HEK293 (cell line): ENCODE data around the gene MGAT4C.

Source experiments
- CTCF ChIP-seq: fragments of 450-650 bp; formaldehyde crosslinking; IDR thresholded peaks from 2 replicates; pipeline ENCODE4 v1.5.1; 2016; ENCODE audit warnings: missing biosample characterization, missing genetic modification characterization
- MYNN ChIP-seq: fragments of 450-650 bp; formaldehyde crosslinking; IDR thresholded peaks from 2 replicates; pipeline ENCODE4 v1.5.1; 2016; ENCODE audit warnings: missing biosample characterization, missing genetic modification characterization, borderline replicate concordance
- PATZ1 ChIP-seq: fragments of 450-650 bp; formaldehyde crosslinking; IDR thresholded peaks from 2 replicates; pipeline ENCODE4 v1.5.1; 2016; ENCODE audit warnings: missing biosample characterization, missing genetic modification characterization
- ZBTB10 ChIP-seq: fragments of 450-650 bp; formaldehyde crosslinking; IDR thresholded peaks from 2 replicates; pipeline ENCODE4 v1.5.1; 2016; ENCODE audit warnings: missing biosample characterization, missing genetic modification characterization
- ZBTB26 ChIP-seq: fragments of 450-650 bp; formaldehyde crosslinking; optimal IDR thresholded peaks from 2 replicates; pipeline ENCODE3; 2016; ENCODE audit warnings: missing biosample characterization, mild to moderate bottlenecking, missing genetic modification characterization
- ZNF274 ChIP-seq, 2 experiments: fragments of 200-500 bp in 1 of 2; fragments of 450-650 bp in 1 of 2; sonication (Bioruptor generic) in 1 of 2; formaldehyde crosslinking in 1 of 2; IDR thresholded peaks; 2 replicates each; pipeline versions ENCODE4 v1.5.1 to v1.6.1; 2014 to 2016; ENCODE audit warnings: borderline replicate concordance in 1 of 2, inconsistent platforms in 1 of 2, low read length in 1 of 2, missing biosample characterization in 1 of 2, missing genetic modification characterization in 1 of 2
- ZNF660 ChIP-seq: fragments of 450-650 bp; IDR thresholded peaks from 2 replicates; pipeline ENCODE4 v1.5.1; 2018; ENCODE audit warnings: missing biosample characterization, mild to moderate bottlenecking, missing genetic modification characterization
- ZNF707 ChIP-seq: fragments of 450-650 bp; formaldehyde crosslinking; IDR thresholded peaks from 2 replicates; pipeline ENCODE4 v1.5.1; 2016; ENCODE audit warnings: missing biosample characterization, missing genetic modification characterization

- no peak for TF ChIP-seq ZNF660 (tag by site-specific recombination)
- TF ChIP-seq CTCF: no peak
- TF ChIP-seq ZNF274 (IDR thresholded peaks at IDR 0.05; ENCODE audit: low read length): no peak
- TF ChIP-seq ZNF274 (tag by site-specific recombination; IDR thresholded peaks at IDR 0.05; ENCODE audit: borderline replicate concordance): no peak
- TF ChIP-seq PATZ1 (tag by site-specific recombination): no peak
- TF ChIP-seq MYNN (tag by site-specific recombination): no peak
- TF ChIP-seq ZBTB26: no peak
- no peak for TF ChIP-seq ZNF707 (tag by site-specific recombination)
- no peak for TF ChIP-seq ZBTB10
Measured at GRCh38 chr12:86257134-86257533, 943 bp upstream of the MGAT4C start.
